Astrocyte (in vitro differentiated cells and primary cell): ENCODE results near the gene LRPPRC. TPM values are rescaled to one million over a fixed set of nuclear protein-coding genes. Genes with fewer than 3 reads are reported as not detected.

Source experiments
- DNase-seq: peaks from one replicate; pipeline ENCODE4 v3.0.0-alpha.2; 2010; ENCODE audit warnings: low read depth
- FAIRE-seq: peaks from 2 replicates; lab custom pipeline; 2011; peaks lifted over from hg19 to GRCh38; lab: Jason Lieb, UNC
- H2AFZ ChIP-seq: 2 replicates; pipeline ENCODE4 v1.6.0; 2012; ENCODE audit warnings: low read depth, low read length, inconsistent platforms
- H3K27ac ChIP-seq: 2 replicates; pipeline ENCODE4 v1.5.1; 2011; ENCODE audit warnings: low read depth, low read length, inconsistent platforms
- H3K27me3 ChIP-seq: 2 replicates; pipeline ENCODE4 v1.6.0; 2011; ENCODE audit warnings: low read length, inconsistent platforms; ENCODE audit not compliant: insufficient read depth
- H3K36me3 ChIP-seq: 2 replicates; pipeline ENCODE4 v1.5.1; 2011; ENCODE audit warnings: low read length, inconsistent platforms; ENCODE audit not compliant: insufficient read depth
- H3K4me1 ChIP-seq: 2 replicates; pipeline ENCODE4 v1.5.1; 2011; ENCODE audit warnings: low read length, inconsistent platforms; ENCODE audit not compliant: insufficient read depth
- H3K4me2 ChIP-seq: 2 replicates; pipeline ENCODE4 v1.6.0; 2012; ENCODE audit warnings: low read length, inconsistent platforms
- H3K4me3 ChIP-seq: 2 replicates; pipeline ENCODE4 v1.5.1; 2011; ENCODE audit warnings: low read depth, mild to moderate bottlenecking, low read length, inconsistent platforms; ENCODE audit not compliant: insufficient read depth
- H3K79me2 ChIP-seq: 2 replicates; pipeline ENCODE4 v1.6.0; 2012; ENCODE audit warnings: mild to moderate bottlenecking, low read length, inconsistent platforms; ENCODE audit not compliant: insufficient read depth
- H3K9ac ChIP-seq: 2 replicates; pipeline ENCODE4 v1.6.0; 2012; ENCODE audit warnings: mild to moderate bottlenecking, low read length, inconsistent platforms
- H3K9me3 ChIP-seq: 2 replicates; pipeline ENCODE4 v1.5.1; 2012; ENCODE audit warnings: low read depth, mild to moderate bottlenecking, low read length, inconsistent platforms; ENCODE audit not compliant: insufficient read depth
- H4K20me1 ChIP-seq: 2 replicates; pipeline ENCODE4 v1.6.0; 2012; ENCODE audit warnings: low read length, inconsistent platforms; ENCODE audit not compliant: insufficient read depth
- H3K27ac Mint-ChIP-seq: one replicate; pipeline ENCODE4 v1.8.0; 2021; ENCODE audit warnings: mild to moderate bottlenecking, mixed read lengths; ENCODE audit not compliant: unreplicated experiment
- H3K27me3 Mint-ChIP-seq: one replicate; pipeline ENCODE4 v1.8.0; 2021; ENCODE audit warnings: low read depth, mixed read lengths; ENCODE audit not compliant: unreplicated experiment
- H3K36me3 Mint-ChIP-seq: one replicate; pipeline ENCODE4 v1.8.0; 2021; ENCODE audit warnings: low read depth, mixed read lengths; ENCODE audit not compliant: unreplicated experiment
- H3K4me1 Mint-ChIP-seq: one replicate; pipeline ENCODE4 v1.8.0; 2021; ENCODE audit warnings: low read depth, mixed read lengths; ENCODE audit not compliant: unreplicated experiment
- H3K4me3 Mint-ChIP-seq: one replicate; pipeline ENCODE4 v1.8.0; 2021; ENCODE audit warnings: mild to moderate bottlenecking, moderate library complexity, mixed read lengths; ENCODE audit not compliant: unreplicated experiment
- H3K9me3 Mint-ChIP-seq: one replicate; pipeline ENCODE4 v1.8.0; 2021; ENCODE audit warnings: mild to moderate bottlenecking, mixed read lengths; ENCODE audit not compliant: unreplicated experiment
- CTCF ChIP-seq: IDR thresholded peaks from 2 replicates; pipeline ENCODE4 v1.5.1; 2011; ENCODE audit warnings: low read depth, mild to moderate bottlenecking, inconsistent platforms, low read length, moderate library complexity; ENCODE audit not compliant: insufficient read depth
- EZH2 ChIP-seq: IDR thresholded peaks from 2 replicates; pipeline ENCODE4 v1.6.1; 2012; ENCODE audit warnings: mild to moderate bottlenecking, low read length, inconsistent platforms; ENCODE audit not compliant: insufficient read depth
- total RNA-seq: library from RNA; stranded (reverse); gene quantifications from 2 replicates; pipeline ENCODE4 v1.2.1, GENCODE V29; 2021

The LRPPRC gene
- total RNA-seq, 1 donor from 2014 or later = 94.9 TPM

GRCh38 chr2:43841949-43842865 is 153.6 kb downstream of the LRPPRC start:
- no peak for FAIRE-seq
- H2AFZ ChIP-seq = no peak overlapping the region

DNA sequence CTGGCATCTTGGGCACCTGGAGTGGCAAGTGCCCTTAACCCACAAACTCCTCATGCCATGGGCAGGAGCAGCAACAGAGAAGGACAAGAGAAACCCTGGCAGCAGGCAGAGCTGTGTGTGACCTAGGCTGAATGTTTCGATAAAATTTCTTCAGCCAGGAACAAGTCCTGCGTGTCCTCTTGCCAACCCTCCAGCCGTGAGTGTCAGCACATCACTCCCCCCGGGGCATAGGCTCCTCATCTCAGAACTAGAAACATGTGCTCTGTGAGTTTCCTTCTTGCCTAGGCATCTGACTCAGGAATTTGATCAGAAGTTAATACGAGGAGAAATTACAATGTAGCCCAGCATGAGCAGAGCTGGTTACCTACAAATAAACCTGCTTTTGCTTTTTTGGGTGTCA is 154.8 kb downstream of the LRPPRC start:
- FAIRE-seq (no peak), DNase-seq (no peak)
- Histone ChIP-seq H3K27ac (no peak overlapping the region), H3K4me3 (no peak overlapping the region), H4K20me1 (no peaks in the 10 kb centered on the region), H3K9me3 (no peaks in the 10 kb centered on the region), H3K4me1 (no peaks in the 10 kb centered on the region), H3K36me3 (no peaks in the 10 kb centered on the region), H3K4me2 (no peak overlapping the region), H3K79me2 (no peaks in the 10 kb centered on the region), H3K27me3 (peaks cover 6% of the 10 kb centered on the region), H3K9ac (no peak overlapping the region), H2AFZ (no peak overlapping the region)
- peaks cover 11% of the 10 kb centered on the region for H3K27me3 Mint-ChIP-seq
- no peaks in the 10 kb centered on the region for H3K9me3 Mint-ChIP-seq
- TF ChIP-seq EZH2 = no peak
- no peak for TF ChIP-seq CTCF
- H3K4me1 Mint-ChIP-seq = no peaks in the 10 kb centered on the region
- H3K27ac Mint-ChIP-seq = no peak overlapping the region
- H3K36me3 Mint-ChIP-seq = no peaks in the 10 kb centered on the region
- H3K4me3 Mint-ChIP-seq = no peak overlapping the region

More at GRCh38 chr2:43841949-43842865, 153.6 kb downstream of the LRPPRC start:
- Mint-ChIP-seq H3K4me1 (no peaks in the 10 kb centered on the region), H3K9me3 (peaks cover 1% of the 10 kb centered on the region), H3K4me3 (no peak overlapping the region), H3K36me3 (no peaks in the 10 kb centered on the region), H3K27me3 (peaks cover 23% of the 10 kb centered on the region), H3K27ac (no peak overlapping the region)
- Histone ChIP-seq H3K9me3 (no peaks in the 10 kb centered on the region), H3K4me1 (no peaks in the 10 kb centered on the region), H3K27ac (no peak overlapping the region), H3K36me3 (no peaks in the 10 kb centered on the region), H3K9ac (no peak overlapping the region), H3K4me3 (no peak overlapping the region), H3K79me2 (no peaks in the 10 kb centered on the region), H3K4me2 (no peak overlapping the region), H4K20me1 (no peaks in the 10 kb centered on the region), H3K27me3 (peaks cover 12% of the 10 kb centered on the region)
- no peak for TF ChIP-seq CTCF
- no peak for TF ChIP-seq EZH2
- no peak for DNase-seq
